NCI-H524 (cell line): Measurements from ENCODE around the gene KCNJ16.
A peak's percentile ranks its signal among the peaks of the same experiment; 100 is the strongest.

Experiments
- DNase-seq, 2 experiments: peaks; one replicate each; lab custom pipeline; 2025; lab: John Stamatoyannopoulos, UW

KCNJ16 gene

DNA sequence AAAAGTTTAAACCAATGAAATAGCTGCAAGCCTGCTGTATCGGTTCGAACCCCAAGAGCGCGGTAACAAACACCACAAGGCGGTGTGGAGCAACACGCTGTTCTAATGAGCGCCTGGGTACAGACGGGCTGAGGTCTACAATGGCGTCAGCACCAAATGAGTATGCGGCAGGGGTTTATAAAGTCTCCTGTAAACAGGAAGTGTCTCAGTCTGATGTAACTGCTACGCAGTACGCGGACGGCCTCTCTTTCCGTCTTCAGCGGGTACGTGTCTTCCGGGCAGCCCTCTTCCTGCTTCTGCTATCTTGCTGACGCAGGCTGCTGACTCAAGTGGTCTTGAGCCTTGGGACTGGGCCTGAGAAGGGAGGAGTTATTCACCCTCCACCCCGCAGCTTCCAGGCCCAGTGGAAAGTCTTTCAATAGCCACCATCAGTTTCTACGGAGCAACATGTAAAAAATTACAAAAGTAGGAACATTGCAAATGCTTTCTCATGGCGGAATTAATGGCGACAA is 53.8 kb downstream of the KCNJ16 start:
- no peak for DNase-seq

DNA sequence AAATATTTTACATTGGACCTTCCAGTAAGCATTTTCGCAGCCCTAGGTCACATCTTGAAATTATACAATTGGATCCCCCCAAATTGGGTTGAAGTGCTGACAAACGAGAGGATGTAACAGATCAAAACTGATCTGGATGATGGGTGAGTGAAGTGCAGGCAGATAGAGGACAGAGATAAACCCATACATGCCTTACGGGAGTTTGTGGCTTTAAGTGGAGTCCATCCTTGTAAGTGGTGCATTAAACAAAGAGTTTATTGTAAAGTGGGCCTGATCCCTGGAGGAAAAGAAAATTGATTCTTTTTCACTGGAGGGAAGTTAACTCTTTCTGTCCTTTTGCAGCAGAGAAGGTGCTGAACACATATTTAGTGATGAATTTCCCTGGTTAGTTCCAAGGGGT is 55.3 kb downstream of the KCNJ16 start:
- DNase-seq: no peak

DNA sequence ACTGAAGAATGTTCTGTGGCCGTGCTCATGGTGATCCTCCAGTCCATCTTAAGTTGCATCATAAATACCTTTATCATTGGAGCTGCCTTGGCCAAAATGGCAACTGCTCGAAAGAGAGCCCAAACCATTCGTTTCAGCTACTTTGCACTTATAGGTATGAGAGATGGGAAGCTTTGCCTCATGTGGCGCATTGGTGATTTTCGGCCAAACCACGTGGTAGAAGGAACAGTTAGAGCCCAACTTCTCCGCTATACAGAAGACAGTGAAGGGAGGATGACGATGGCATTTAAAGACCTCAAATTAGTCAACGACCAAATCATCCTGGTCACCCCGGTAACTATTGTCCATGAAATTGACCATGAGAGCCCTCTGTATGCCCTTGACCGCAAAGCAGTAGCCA is 57.5 kb downstream of the KCNJ16 start:
- DNase-seq: no peak

DNA sequence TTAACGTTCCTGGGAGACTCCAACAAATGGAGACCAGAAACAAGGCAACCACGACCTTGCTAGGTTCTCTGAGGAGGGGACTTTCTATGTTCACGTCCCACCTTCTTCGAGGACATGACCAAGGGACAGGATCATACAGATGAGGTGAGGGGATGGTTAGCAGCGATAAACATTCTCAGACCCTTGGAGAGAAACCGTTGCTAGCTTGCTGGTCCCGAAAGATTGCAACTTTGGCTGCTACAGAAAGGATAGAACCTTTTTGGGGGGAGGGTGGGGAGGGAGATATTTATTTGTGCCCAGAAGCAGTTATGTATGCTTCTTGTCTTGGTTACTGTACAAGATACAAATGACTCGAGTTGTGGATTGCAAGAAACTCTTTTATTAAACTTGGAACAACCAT is 59.0 kb downstream of the KCNJ16 start:
- DNase-seq: no peak

DNA sequence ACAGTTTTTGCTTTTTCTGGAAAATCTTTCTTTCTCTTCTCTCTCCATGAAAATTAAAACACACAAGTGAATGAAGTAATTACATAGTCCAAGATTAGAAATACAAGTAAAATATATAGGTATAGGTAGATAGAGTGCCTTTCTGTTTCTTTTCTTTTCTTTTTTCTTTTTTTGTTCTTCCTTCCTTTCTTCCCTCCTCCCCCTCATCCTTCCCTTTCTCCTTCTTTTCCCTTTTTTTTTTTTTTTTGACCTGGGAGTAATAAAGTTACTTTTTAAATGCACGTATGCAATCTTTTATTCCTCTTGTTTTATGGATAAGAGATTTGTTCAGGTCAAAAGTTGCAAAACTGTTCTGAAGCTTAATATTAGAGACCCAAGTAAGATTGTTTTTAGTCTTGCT is 59.8 kb downstream of the KCNJ16 start:
- no peak for DNase-seq

DNA sequence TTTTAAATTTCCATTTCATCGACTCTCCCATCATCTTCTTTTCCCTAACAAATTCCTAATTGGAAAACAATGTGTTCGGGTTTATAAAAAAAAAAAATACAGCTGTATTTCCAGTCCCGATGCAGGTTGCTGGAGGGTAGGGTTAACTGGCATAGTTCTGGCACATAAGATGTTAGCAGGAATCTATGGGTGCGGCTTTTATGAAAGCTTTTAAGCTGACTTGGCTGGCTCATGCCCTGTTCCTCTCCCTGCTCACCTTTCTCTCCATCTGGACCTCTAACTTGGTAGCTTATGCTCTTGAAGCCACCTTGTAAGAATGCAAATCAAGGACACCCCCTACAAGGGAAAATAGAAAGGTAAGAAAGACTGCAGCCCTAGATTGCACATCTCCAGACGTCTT is 61.1 kb downstream of the KCNJ16 start:
- peak in 1 of 2 experiments; percentile 24 for DNase-seq

DNA sequence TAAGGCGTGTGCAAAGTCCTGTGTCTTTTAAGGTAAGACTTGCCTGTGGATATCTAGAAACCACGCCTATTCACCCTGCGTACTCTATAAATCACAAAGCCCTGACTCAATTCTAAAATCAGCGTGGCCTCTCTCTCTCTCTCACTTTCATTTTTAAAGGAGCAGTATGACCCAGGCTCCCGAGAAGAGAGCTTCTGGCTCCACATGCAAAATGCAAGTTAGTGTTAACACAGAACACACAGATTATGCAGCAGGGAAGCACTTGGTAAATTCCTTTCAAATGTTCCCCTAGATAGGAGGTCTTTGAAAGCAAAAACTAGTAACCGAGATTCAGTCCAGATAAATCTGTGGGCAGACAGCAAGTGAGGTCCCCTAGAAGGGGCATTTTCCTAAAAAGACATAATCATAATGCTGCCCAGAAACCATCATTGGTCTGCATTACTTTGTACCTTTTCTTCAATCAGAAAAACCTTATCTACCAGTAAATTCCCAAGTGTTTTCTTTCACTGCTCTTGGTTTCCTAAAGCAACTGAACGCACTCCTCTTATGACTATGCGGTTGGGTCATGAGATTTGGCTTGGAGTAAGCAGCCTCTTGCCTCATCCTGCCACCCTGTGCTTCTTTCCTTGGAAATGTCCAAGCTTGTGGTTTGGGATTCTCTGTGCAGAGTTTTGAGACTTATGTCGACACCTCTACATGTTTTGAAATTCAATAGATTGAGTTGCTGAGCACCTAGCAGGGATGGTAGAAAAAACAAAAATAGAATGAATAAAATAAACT is 62.6 kb downstream of the KCNJ16 start:
- no peak for DNase-seq

DNA sequence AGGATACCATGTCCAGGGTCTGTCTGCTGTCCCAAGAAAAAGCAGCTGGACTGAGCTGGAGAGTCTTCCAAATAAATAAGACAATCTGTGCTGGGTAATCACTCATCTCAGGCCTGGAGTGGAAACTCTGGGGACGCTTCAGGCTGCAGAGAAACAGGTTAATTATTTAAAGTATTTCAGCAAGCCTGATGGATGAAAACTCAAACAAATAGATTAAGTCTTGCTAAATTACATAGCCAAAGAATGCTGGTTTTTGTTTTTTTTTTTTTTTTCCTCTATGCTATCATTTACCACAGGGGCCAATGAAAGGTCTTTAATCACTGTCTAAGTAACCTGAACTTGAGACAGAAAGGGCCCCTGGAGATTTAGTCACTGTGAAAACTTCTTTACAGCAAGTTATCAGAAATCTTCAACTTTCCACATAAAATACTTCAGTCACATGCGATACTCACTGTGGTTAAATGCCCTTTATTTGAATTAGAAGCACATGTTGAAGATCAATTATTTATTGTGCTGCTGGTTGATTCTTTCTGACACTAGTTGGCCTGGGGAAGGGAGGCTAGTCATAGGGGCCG is 63.4 kb downstream of the KCNJ16 start:
- peak in 1 of 2 experiments; percentile 45 for DNase-seq

DNA sequence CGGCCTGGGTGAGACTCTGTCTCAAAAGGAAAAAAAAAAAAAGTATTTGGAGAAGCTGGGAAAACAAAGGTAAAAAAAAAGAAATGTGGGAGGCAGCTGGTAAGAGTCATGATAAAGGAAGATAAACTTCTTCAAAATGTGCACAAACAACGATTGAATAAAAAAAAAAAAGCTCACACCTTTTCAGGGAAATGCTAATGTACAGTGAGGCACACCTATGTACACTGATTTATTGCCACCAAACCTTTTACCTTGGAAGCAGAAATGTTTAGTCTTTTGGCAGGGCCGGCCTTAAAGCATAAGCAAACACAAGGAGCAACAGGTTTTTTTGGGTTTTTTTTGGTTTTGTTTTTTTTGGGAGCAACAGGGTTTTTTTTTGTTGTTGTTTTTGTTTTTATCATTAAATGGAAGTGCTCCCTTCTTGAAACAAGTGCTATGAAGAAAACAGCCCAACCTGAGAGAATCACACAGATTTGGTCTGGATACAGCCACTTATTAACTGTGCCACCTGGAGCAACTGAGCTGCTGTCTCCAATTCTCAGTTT is 64.5 kb downstream of the KCNJ16 start:
- DNase-seq: no peak

DNA sequence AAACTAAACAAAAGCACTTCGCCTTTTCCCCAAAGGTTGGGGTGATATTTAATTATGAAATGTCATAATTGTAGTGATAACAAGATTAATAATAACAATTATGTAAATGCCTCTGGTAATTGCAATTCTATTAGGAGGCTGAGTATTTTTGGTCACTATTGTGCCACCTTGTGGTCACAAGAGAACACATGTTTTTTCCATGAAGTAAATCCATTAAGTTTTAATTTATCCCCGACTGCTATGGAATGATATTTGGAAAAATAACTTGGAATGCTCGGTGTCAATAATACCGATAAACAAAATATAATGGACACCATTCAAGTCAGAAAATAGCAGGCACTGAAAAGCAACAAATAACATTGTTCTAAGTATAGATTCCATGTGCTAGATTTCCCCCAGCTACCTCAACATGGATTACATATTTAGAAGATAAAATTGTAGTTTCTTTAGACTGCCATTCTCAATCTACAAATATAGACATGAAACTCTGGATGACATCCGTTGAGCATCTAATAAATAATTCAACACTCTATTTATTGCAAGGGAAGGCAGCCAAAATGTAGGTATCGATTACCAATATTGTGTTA is 69.3 kb downstream of the KCNJ16 start:
- DNase-seq: peak in 1 of 2 experiments; percentile 38

DNA sequence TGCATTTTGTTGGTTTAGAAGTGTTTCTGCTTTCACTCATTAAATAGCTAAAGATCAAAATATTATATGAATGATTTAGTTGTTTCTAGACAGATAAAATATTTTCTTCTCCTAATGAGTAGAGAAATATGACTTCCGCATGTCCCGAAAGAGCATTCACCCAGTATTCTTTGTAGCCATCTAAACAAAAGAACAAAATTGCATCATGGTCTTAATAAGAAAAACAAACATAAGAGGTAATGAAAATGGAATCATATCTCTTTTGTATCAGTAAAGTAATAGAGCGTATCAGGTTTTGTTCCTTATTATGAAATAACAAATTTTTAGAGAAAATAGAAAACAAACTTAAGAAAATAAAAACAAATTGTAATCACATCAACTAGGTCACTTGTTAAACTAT is 78.2 kb downstream of the KCNJ16 start:
- DNase-seq: no peak

DNA sequence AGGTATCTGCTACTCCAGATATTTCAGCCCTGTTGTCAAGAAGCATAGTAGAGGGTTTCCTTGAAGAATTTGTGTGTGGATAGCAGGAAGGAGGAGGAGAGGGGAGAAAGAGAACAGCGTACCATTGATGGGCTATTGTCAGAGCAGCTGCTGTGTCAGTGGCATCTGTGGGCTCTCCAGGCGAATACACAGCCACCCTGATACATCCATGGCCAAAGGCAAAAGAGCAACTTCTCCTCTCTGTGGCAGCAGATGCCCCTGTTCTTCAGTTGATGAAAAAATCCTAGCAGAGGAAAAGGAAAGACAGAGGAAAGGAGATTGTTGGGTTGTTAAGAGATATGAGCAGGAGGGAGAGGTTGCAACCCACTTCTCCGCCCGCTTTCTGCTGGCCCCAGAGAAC is 82.1 kb downstream of the KCNJ16 start:
- DNase-seq: no peak

DNA sequence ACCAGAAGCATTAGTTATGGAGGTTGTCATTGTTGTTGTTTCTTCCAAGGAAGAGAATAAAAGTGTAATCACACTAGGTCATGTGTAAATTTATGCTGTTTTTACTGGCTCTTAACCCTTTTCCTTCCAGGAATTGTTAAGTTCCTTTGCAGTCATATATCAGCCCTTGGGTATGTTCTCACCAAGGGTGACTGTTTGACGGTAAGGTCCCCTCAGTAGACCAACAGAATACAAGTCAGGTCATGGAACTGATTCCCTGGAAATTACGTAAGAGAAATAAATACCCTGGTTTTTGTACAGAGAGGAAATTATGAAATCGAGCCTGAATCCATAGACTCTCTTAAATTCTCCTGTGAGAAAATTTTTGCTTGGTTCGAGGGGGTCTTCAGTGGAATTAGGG is 83.2 kb downstream of the KCNJ16 start:
- DNase-seq: no peak

DNA sequence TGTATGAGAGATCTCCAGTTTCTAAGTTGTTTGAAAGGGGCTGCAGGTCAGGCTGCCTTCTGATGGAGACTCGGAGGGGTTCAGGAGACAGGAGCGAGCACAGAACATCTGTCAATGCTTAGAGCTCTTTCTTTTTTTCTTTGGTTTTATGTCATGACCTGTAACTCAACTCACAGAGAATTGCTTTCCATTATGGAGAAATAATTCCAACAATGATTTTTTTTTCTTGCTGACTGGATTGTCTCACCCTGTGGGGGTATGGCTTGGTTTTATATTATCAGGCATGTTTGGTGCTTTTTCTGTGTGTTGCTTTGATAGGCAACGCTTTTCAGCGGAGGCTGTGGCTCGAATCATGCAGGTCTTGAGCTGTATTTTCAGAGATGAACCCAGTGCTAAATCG is 83.6 kb downstream of the KCNJ16 start:
- DNase-seq: no peak

DNA sequence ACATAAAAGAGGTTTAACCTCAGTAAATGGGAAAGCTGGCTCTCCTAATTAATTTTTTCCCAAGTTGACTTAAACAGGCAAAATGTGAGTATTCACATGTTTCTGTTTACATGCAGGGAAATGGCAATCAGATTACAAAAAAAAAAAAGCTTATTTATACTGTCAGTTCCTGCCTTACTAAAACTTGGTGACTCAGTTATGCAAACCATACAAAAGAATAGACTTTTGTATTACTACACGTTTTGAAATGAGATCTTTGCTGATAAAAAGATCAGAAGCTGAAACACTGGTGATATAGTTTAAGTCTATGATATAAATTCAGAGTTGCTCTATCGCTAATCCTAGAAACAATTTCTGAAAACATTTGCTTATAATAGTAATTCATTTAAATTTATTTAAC is 85.0 kb downstream of the KCNJ16 start:
- DNase-seq: no peak

DNA sequence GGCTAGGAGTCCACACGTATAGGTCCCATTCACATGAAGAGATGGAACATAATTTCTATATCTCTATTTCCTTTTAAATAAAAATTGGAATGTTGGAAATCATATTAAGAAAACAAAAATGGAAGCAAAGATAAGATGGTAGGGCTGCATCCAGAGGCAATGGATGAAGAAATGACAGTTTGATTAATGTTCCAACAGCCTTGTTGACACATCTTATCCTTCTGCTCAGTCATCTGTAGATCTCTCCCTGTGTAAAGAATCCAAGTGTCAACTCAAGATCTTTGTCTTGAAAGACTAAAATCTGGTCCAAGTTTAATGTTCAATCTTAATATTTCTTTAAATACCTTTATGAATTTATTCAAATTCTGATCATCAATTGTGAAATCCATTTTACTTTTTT is 86.5 kb downstream of the KCNJ16 start:
- DNase-seq: no peak

DNA sequence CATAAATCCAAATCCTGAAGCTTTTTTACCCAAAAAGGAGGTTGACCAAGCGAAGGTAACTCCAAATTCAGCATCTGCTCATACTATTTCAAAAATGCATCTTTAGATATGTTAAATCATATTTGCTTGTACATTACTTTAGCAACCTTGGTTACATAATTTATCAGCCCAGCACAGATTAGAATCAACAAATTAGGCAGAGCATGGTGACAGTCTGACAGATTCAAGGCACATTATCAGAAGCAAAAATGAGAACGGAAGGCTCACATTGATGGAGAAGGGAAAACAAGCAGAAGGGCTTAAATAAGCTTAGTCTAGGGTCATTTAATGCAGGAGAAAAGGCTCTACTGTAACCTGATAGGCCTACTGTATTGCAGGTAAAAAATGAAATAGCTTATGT is 90.4 kb downstream of the KCNJ16 start:
- peak in 1 of 2 experiments; percentile 54 for DNase-seq

DNA sequence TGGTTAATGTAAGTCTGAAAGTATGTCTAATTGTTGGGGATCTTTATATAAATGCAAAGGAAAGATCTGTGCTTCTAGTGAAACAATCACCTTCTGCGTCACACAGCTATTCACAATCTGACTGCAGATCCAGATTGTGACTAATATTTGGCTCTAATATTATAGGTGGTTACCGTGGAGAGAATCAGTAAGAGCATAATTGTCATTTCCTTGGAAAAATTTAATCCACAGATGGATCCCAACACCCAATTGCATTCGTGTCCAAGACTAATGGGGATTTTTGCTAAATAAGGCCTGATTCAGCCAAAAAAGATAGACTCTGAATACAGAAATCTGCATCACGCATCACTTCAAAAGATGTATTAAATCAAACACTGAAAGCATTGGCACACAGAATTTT is 91.6 kb downstream of the KCNJ16 start:
- no peak for DNase-seq

DNA sequence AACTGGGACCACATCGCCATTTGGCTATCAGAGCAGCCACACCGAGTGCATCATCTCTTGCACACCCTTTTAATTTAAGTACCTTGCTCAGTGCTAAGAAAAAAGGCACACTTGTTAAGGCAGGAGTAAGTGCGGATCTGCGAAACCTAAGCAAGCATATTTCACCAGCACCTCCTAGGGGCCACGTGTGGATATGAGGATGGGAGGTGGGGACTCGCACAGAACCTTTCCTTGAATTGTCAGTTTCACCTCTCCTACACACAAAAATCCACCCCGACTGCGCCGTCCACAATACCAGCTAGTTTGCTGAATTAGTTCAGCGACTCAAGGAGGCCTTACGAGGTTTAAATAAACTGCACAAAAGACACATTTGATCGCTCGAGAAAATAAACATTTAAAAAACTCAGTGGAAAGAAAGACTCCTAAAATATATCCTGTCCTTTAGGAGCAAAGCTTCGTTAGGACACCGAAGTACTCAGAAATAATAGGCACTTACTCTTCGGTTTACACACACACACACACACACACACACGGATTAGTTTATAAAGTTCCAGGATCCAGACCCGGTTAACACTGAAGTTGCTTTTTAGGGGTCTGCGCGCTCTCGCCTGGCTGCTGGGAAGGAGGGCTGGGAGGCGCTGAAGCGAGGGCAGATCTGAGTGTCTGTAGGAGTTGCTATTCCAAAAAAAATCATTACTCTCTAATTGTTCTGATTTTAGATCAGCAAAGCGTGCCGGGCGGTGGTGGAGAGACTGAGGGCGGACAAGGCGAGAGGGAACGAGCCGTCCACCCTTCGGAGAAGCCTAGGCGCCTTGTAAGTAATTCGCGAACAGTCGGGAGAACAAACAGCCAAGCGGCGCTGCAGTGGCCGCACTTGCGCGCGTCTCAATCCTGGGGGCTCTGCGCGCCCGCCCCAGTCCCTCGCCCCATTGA is 93.3 kb downstream of the KCNJ16 start:
- peak; percentile 62 to 82 for DNase-seq

DNA sequence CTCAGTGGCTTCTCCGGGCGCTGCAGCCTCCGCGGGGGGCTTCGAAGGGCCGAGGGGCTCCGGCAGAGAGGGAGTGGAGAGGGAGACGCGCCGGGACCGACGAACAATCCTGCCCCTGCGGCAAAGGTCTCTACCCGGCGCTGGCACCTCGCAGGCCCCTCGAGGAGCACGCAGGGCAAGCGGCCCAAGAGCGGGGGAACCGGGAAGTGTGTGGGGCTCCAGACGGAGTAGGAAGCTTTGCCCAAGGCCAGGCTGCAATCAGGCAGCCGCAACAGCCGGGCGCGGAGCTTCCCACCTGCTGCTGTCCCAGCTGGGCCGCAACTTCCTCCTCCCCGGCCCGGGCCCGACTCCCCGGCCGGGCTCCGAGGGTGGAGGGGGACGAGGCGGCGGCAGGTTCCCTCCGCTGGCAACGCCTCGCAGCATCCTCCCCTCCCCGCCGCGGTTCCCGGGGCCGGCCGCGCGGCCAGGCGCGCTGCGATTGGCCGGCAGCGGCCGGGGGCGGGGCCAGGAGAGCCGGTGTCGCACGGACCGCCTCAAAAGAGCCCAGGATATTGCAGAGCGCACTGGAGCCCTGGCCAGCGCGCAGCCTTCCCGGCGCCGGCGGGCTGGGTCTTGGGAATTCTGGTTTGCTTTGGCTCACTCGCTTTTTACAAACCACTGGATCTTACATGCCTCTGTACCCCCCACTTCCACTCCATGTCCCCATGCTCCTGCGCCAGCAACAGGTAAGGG is 94.1 kb downstream of the KCNJ16 start, which contains the start of gene KCNJ2:
KCNJ2 (plus strand) TSS at position 556 of the 732 bp plus-strand sequence. CDS start 5,508 bp downstream, outside the sequence.
- DNase-seq: peak; percentile 77 to 90
